Measurements from ENCODE around the gene HPSE. TPM values are rescaled to one million over a fixed set of nuclear protein-coding genes. Genes with fewer than 3 reads are reported as not detected.
"Not testable (repeated sequence)": the region's sequence is repeated elsewhere in the genome, so short reads cannot be mapped to it uniquely, and the experiment has no call there.

HPSE gene
- total and polyA plus RNA-seq, 4 experiments from 2014 or later = 5.6 to 8.9 (median 7.7) TPM

GRCh38 chr4:83284193-83285054, 50.2 kb downstream of the HPSE start, which contains the start of gene COQ2:
Gene COQ2 (minus strand): TSS chr4:83284798. CDS start chr4:83284764, 34 bp downstream.
- Mint-ChIP-seq H3K27ac (peak within 1 kb of the TSS; percentile 93 to 99 (median 99)), H3K9me3 (peaks cover 0 to 2% (median 0%) of the 10 kb centered on the region in 8 donors), H3K36me3 (peaks cover 0 to 10% of the 10 kb centered on the region in 2 donors), H3K4me3 (peak within 1 kb of the TSS; percentile 94 to 99 (median 98)), H3K4me1 (peaks cover 26 to 46% (median 32%) of the 10 kb centered on the region in 4 donors), H3K27me3 (no peaks in the 10 kb centered on the region)
- Histone ChIP-seq H3K27me3 (ENCODE audit: insufficient read depth, low read length) (no peaks in the 10 kb centered on the region), H3K4me1 (ENCODE audit: insufficient read depth, low read length) (peaks cover 24% of the 10 kb centered on the region), H3K36me3 (ENCODE audit: insufficient read depth, low read length) (no peaks in the 10 kb centered on the region), H3K4me3 (ENCODE audit: low read length in 2 of 2) (peak within 1 kb of the TSS; percentile 84 to 90), H3K9me3 (ENCODE audit: control insufficient read depth in 1 of 2, low read length in 2 of 2) (no peaks in the 10 kb centered on the region), H3K27ac (ENCODE audit: low read depth, low read length) (peak within 1 kb of the TSS; percentile 60)
- ChIA-PET POLR2A (ENCODE audit: partially characterized antibody) (interaction anchor here (0.6 to 2.5 kb wide), 33 partner anchors 9 to 1813 kb away, joined by 3 to 25 read pairs (median 4); partner anchors contain the start of genes ABRAXAS1, COPS4, HELQ and HPSE), CTCF (ENCODE audit: partially characterized antibody) (interaction anchor here (0.6 to 7.0 kb wide), 30 partner anchors 9 to 855 kb away, joined by 3 to 96 read pairs (median 4); partner anchors contain the start of genes COPS4, HELQ, HPSE and LIN54)
- intact Hi-C loops (cut with micrococcal nuclease) = loop anchor here (1.0 to 5.0 kb wide), 8 partner anchors 66 to 912 kb away; partner anchors contain the start of genes COPS4, HELQ, HNRNPD and SEC31A
- peak; percentile 90 to 93 (median 91) for DNase-seq

- no peaks in the 10 kb centered on the region for H3K36me3 ChIP-seq (ENCODE audit: insufficient read depth, low read length)
- DNase-seq = no peak
- H3K9me3 ChIP-seq (ENCODE audit: control insufficient read depth in 1 of 2, low read length in 2 of 2) = no peaks in the 10 kb centered on the region
- intact Hi-C loops (cut with micrococcal nuclease) = loop anchor here (2.0 to 5.0 kb wide), 3 partner anchors 22 to 911 kb away; partner anchors contain the start of gene HNRNPD
- no peak overlapping the region for H3K4me3 ChIP-seq (ENCODE audit: low read length in 2 of 2)
- H3K27me3 ChIP-seq (ENCODE audit: insufficient read depth, low read length) = no peaks in the 10 kb centered on the region
- ChIA-PET CTCF (ENCODE audit: partially characterized antibody) (interaction anchor here (0.8 to 7.0 kb wide), 23 partner anchors 9 to 863 kb away, joined by 3 to 96 read pairs (median 5); partner anchors contain the start of genes COPS4, HPSE and LIN54), POLR2A (ENCODE audit: partially characterized antibody) (interaction anchor here (0.9 to 2.5 kb wide), 11 partner anchors 10 to 852 kb away, joined by 3 to 25 read pairs (median 5); partner anchors contain the start of genes ABRAXAS1, COPS4, HELQ and MRPS18C)
- H3K36me3 Mint-ChIP-seq = peaks cover 6 to 14% of the 10 kb centered on the region in 2 donors
- peaks cover 26 to 46% (median 32%) of the 10 kb centered on the region in 4 donors for H3K4me1 Mint-ChIP-seq
- no peak overlapping the region for H3K27ac ChIP-seq (ENCODE audit: low read depth, low read length)
- H3K4me3 Mint-ChIP-seq = peak overlapping the region; percentile 84 to 99 (median 88)
- peaks cover 0 to 2% (median 0%) of the 10 kb centered on the region in 8 donors for H3K9me3 Mint-ChIP-seq
- H3K27me3 Mint-ChIP-seq = no peaks in the 10 kb centered on the region
- peak overlapping the region in 6 of 7 donors; percentile 44 to 97 (median 92) for H3K27ac Mint-ChIP-seq
- H3K4me1 ChIP-seq (ENCODE audit: insufficient read depth, low read length) = peaks cover 24% of the 10 kb centered on the region
Measured at GRCh38 chr4:83283181-83283580, 51.5 kb downstream of the HPSE start.

DNA sequence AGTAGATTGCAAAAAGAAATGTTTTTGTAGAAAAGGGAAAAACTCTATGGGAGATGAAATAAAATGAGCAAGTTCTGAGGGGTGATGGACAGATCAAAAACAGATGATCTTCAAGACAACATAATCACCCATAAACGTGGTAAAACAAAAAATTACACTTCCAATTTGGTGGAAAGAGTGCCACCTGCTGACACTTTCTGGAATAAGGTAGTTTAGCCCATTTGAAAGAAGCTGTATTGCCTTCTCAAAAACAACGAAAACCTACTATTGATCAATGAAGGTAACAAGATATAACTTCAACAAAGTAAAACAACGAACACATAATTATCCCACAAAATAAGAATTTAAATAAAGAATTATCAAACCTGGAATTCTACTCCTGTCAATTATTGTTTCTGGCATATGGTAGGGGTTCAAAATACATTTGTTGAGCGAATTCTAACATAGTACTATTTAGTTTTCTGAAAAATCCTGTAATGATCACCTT, 52.6 kb downstream of the HPSE start:
- POLR2A ChIA-PET (ENCODE audit: partially characterized antibody) = interaction anchor here (1.7 kb wide), 1 partner anchor 208 kb away, joined by 4 read pairs; no protein-coding TSS in a partner anchor
- Histone ChIP-seq H3K27me3 (ENCODE audit: insufficient read depth, low read length) (no peaks in the 10 kb centered on the region), H3K9me3 (ENCODE audit: control insufficient read depth in 1 of 2, low read length in 2 of 2) (no peaks in the 10 kb centered on the region), H3K4me3 (ENCODE audit: low read length in 2 of 2) (no peak overlapping the region), H3K4me1 (ENCODE audit: insufficient read depth, low read length) (peaks cover 26% of the 10 kb centered on the region), H3K36me3 (ENCODE audit: insufficient read depth, low read length) (no peaks in the 10 kb centered on the region), H3K27ac (ENCODE audit: low read depth, low read length) (no peak overlapping the region)
- intact Hi-C loops (cut with micrococcal nuclease) = loop anchor here (1.0 to 5.0 kb wide), 4 partner anchors 21 to 910 kb away; partner anchors contain the start of gene HNRNPD
- DNase-seq = peak; percentile 50 to 70 (median 68)
- Mint-ChIP-seq H3K36me3 (peaks cover 6 to 16% of the 10 kb centered on the region in 2 donors), H3K4me3 (peak overlapping the region in 6 of 8 donors; percentile 10 to 57 (median 22)), H3K9me3 (peaks cover 0 to 2% (median 0%) of the 10 kb centered on the region in 8 donors), H3K4me1 (peaks cover 28 to 46% (median 35%) of the 10 kb centered on the region in 4 donors), H3K27ac (peak overlapping the region; percentile 5 to 84 (median 49)), H3K27me3 (no peaks in the 10 kb centered on the region)
- CTCF ChIA-PET (ENCODE audit: partially characterized antibody) = interaction anchor here (0.6 to 7.0 kb wide), 19 partner anchors 9 to 390 kb away, joined by 3 to 96 read pairs (median 7); partner anchors contain the start of genes COPS4 and LIN54

DNA sequence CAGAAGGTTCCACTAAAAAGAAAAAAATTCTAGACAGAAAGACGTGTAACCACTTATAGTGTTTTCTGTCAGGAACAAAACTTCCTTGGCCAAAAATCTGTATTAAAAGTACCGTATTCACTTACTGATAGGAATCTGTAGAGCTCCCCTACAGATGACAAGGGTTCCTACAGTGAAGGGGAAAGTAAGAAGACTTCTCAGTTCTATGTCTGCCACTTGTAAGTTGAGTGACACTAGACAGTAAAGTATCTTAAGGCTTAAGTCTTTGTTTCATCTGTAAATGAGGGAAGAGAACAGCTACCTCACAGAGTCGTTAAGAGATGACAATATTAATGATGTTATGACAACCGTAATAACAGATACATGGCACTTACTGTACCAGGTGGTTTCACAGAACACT, 53.3 kb downstream of the HPSE start:
- Mint-ChIP-seq H3K36me3 (peaks cover 6 to 21% of the 10 kb centered on the region in 2 donors), H3K4me1 (peaks cover 32 to 51% (median 40%) of the 10 kb centered on the region in 4 donors), H3K4me3 (peak overlapping the region in 1 of 8 donors; percentile 40), H3K9me3 (peaks cover 0 to 2% (median 0%) of the 10 kb centered on the region in 8 donors), H3K27ac (peak overlapping the region in 3 of 7 donors; percentile 24 to 78 (median 44)), H3K27me3 (no peaks in the 10 kb centered on the region)
- no peak overlapping the region for H3K27ac ChIP-seq (ENCODE audit: low read depth, low read length)
- ChIA-PET CTCF (ENCODE audit: partially characterized antibody) (interaction anchor here (0.8 to 7.0 kb wide), 23 partner anchors 9 to 816 kb away, joined by 3 to 96 read pairs (median 5); partner anchors contain the start of genes LIN54 and THAP9), POLR2A (ENCODE audit: partially characterized antibody) (interaction anchor here (1.7 kb wide), 1 partner anchor 207 kb away, joined by 4 read pairs; no protein-coding TSS in a partner anchor)
- no peaks in the 10 kb centered on the region for H3K9me3 ChIP-seq (ENCODE audit: control insufficient read depth in 1 of 2, low read length in 2 of 2)
- intact Hi-C loops (cut with micrococcal nuclease) = loop anchor here (5.0 kb wide), 1 partner anchor 909 kb away; the partner anchor contains the start of gene HNRNPD
- no peaks in the 10 kb centered on the region for H3K27me3 ChIP-seq (ENCODE audit: insufficient read depth, low read length)
- peaks cover 34% of the 10 kb centered on the region for H3K4me1 ChIP-seq (ENCODE audit: insufficient read depth, low read length)
- DNase-seq = no peak
- no peak overlapping the region for H3K4me3 ChIP-seq (ENCODE audit: low read length in 2 of 2)
- H3K36me3 ChIP-seq (ENCODE audit: insufficient read depth, low read length) = no peaks in the 10 kb centered on the region

GRCh38 chr4:83276299-83277040, 58.2 kb downstream of the HPSE start:
- peaks cover 15 to 26% (median 21%) of the 10 kb centered on the region in 4 donors for H3K4me1 Mint-ChIP-seq
- no peaks in the 10 kb centered on the region for H3K9me3 ChIP-seq (ENCODE audit: control insufficient read depth in 1 of 2, low read length in 2 of 2)
- peaks cover 3% of the 10 kb centered on the region for H3K36me3 ChIP-seq (ENCODE audit: insufficient read depth, low read length)
- ChIA-PET CTCF (ENCODE audit: partially characterized antibody) (interaction anchor here (1.3 kb wide), 1 partner anchor 202 kb away, joined by 4 read pairs; no protein-coding TSS in a partner anchor), POLR2A (ENCODE audit: partially characterized antibody) (interaction anchor here (1.4 kb wide), 1 partner anchor 8 kb away, joined by 4 read pairs; the partner anchor contains the start of gene COQ2)
- peak in 2 of 5 donors; percentile 29 to 33 for DNase-seq
- H3K4me3 Mint-ChIP-seq = peak overlapping the region in 5 of 8 donors; percentile 18 to 84 (median 45)
- intact Hi-C loops (cut with micrococcal nuclease) = no loop called here
- H3K4me1 ChIP-seq (ENCODE audit: insufficient read depth, low read length) = peaks cover 18% of the 10 kb centered on the region
- H3K27me3 ChIP-seq (ENCODE audit: insufficient read depth, low read length) = no peaks in the 10 kb centered on the region
- H3K4me3 ChIP-seq (ENCODE audit: low read length in 2 of 2) = no peak overlapping the region
- H3K27me3 Mint-ChIP-seq = no peaks in the 10 kb centered on the region
- H3K9me3 Mint-ChIP-seq = peaks cover 0 to 2% (median 0%) of the 10 kb centered on the region in 8 donors
- H3K27ac ChIP-seq (ENCODE audit: low read depth, low read length) = no peak overlapping the region
- peaks cover 22 to 27% of the 10 kb centered on the region in 2 donors for H3K36me3 Mint-ChIP-seq
- H3K27ac Mint-ChIP-seq = peak overlapping the region in 6 of 7 donors; percentile 5 to 76 (median 52)

DNA sequence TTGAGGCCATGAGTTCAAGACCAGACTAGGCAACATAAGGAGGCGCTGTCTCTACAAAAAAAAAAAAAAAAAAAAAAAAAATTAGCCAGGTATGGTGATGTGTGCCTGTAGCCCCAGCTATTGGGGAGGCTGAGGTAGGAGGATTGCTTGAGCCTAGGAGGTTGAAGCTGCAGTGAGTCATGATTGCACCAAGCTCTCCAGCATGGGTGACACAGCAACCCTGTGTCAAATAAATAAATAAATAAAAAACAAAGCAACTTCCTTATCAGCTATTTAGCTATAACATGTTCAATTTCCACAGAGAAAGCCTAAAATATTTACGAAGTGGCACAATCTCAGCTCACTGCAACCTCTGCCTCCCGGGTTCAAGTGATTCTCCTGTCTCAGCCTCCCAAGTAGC, 60.7 kb downstream of the HPSE start:
- CTCF ChIA-PET (ENCODE audit: partially characterized antibody) = interaction anchor here (1.0 to 2.0 kb wide), 4 partner anchors 8 to 200 kb away, joined by 3 to 10 read pairs (median 4); partner anchors contain the start of gene COQ2
- H3K36me3 ChIP-seq (ENCODE audit: insufficient read depth, low read length); H3K27ac Mint-ChIP-seq; H3K9me3 ChIP-seq (ENCODE audit: control insufficient read depth in 1 of 2, low read length in 2 of 2); intact Hi-C loops (cut with micrococcal nuclease); H3K9me3 Mint-ChIP-seq; H3K27ac ChIP-seq (ENCODE audit: low read depth, low read length); H3K4me3 Mint-ChIP-seq; H3K27me3 Mint-ChIP-seq; DNase-seq; H3K4me3 ChIP-seq (ENCODE audit: low read length in 2 of 2); H3K27me3 ChIP-seq (ENCODE audit: insufficient read depth, low read length): not testable (repeated sequence)
- peaks cover 13 to 22% (median 14%) of the 10 kb centered on the region in 4 donors for H3K4me1 Mint-ChIP-seq
- POLR2A ChIA-PET (ENCODE audit: partially characterized antibody) = interaction anchor here (2.8 kb wide), 1 partner anchor 10 kb away, joined by 10 read pairs; the partner anchor contains the start of gene COQ2
- peaks cover 17% of the 10 kb centered on the region for H3K4me1 ChIP-seq (ENCODE audit: insufficient read depth, low read length)
- peaks cover 32 to 38% of the 10 kb centered on the region in 2 donors for H3K36me3 Mint-ChIP-seq

Measured in CD4-positive, alpha-beta memory T cell (primary cell).